ENCODE measurements around the gene IL17C.

DNA sequence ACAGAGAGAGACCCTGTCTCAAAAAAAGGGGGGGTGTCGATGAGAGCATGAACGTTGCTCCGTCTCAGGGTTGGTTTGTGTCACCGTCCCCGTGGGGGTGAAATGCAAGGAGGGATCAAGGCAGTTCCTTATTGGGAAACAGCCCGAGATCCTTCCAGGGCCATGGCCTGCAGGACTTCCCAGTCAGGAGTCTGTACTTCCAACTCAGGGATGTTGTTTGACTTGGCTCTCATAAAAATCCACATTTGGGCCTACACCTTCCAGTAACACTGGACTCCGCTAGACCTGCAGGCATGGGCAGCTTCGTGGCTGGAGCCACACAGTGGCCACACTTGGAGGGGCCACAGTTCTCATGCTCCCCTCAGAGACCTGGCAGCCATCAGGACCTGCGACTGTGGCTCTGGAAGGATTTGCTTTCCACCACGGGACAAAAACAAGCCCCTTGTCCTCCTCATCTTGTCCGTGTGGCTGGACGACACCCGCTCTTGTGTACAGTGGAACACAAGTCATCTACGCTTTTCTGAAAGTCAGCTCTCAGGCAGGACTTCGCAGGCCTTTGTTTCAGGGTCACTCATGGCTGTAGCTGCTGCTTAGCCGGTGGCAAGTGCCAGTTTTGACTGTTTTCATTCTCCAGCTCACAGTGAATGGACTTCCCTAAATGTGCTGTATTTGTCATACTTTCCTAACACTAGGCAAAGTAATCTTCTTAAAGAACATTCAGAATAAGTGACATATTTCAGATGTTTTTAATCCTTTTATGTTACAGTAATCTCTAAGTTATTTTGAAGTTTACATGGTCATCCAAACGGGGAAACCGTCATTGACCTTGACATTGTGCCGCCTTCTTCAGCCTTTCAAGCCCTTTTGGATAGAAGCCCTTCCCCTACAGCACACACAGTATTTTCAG lies 24.2 kb upstream of the IL17C start:
- TF ChIP-seq, protein P1, sequence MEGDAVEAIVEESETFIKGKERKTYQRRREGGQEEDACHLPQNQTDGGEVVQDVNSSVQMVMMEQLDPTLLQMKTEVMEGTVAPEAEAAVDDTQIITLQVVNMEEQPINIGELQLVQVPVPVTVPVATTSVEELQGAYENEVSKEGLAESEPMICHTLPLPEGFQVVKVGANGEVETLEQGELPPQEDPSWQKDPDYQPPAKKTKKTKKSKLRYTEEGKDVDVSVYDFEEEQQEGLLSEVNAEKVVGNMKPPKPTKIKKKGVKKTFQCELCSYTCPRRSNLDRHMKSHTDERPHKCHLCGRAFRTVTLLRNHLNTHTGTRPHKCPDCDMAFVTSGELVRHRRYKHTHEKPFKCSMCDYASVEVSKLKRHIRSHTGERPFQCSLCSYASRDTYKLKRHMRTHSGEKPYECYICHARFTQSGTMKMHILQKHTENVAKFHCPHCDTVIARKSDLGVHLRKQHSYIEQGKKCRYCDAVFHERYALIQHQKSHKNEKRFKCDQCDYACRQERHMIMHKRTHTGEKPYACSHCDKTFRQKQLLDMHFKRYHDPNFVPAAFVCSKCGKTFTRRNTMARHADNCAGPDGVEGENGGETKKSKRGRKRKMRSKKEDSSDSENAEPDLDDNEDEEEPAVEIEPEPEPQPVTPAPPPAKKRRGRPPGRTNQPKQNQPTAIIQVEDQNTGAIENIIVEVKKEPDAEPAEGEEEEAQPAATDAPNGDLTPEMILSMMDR (IDR thresholded peaks at IDR 0.05): no peak
- no peak for TF ChIP-seq EP300 (IDR thresholded peaks at IDR 0.05)
- TF ChIP-seq POLR2A (IDR thresholded peaks at IDR 0.05): no peak

Data from ovary (tissue), 3 donors.